HG03558 (cell line): Measurements from ENCODE around the gene HSPB6.
"Not testable (repeated sequence)": the region's sequence is repeated elsewhere in the genome, so short reads cannot be mapped to it uniquely, and the experiment has no call there.

Experiments
- ATAC-seq: cut with Tn5 transposase; IDR thresholded peaks from one replicate; pipeline ENCODE4 v1.9.1; 2021; ENCODE audit warnings: moderate number of reproducible peaks; ENCODE audit not compliant: unreplicated experiment; ENCODE audit errors: extremely low read depth

HSPB6 gene, protein sequence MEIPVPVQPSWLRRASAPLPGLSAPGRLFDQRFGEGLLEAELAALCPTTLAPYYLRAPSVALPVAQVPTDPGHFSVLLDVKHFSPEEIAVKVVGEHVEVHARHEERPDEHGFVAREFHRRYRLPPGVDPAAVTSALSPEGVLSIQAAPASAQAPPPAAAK

DNA sequence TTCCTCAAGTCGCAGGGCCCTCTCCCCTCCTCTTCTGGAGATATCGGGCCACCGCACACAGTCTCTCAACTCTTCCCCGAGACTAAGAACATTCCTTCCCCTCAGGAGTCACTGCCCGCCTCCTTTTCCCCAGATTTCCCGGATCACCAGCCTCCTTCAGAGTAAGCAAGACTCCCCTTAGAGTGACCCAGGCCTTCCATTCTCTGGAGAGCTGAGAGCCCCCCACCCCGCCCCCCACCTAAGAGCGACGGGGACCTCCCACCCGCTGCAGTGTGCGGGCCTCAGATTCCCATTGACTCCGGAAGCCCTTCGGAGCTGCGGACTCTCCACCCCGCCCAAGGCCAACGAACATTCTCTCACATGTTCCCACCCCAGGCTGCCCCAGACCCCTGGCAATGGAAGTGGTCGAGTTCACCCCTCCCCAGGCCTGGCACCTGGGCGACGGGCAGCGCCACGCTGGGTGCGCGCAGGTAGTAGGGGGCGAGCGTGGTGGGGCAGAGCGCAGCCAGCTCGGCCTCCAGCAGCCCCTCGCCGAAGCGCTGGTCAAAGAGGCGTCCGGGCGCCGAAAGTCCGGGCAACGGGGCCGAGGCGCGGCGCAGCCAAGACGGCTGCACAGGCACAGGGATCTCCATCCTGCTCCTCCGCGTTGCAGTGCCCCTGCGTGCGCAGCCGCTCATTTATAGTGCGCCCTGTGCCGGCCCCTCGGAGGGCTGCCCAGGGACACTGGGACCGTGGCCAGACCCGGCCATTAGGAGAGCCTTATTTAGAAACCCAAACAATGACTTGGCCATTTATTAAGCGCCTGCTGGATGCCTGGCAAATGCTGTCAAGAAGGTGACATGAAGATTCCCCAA lies at the start of gene HSPB6:
HSPB6 (minus strand) TSS at position 653 of the 854 bp plus-strand sequence; CDS start at position 632, 21 bp downstream.
- ATAC-seq: no peak

DNA sequence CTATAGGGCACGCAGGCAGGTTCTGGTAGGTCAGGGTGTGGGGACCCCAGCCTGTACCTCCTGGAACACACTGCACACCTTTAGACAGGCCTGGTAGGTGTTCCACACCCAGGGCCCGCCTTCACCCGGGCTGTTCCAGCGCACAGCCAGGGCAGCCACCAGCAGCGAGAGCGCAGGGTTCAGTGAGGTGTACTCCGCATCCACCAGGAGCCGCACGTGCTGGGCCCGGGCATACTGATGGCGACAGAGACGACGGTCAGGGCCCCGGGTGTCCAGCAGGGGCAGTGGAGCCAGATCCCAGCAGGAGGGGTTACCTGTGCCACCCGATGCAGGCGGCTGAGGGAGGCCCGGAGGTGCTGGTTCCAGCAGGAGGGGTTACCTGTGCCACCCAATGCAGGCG lies 49.8 kb upstream of the HSPB6 start:
- ATAC-seq: no peak

DNA sequence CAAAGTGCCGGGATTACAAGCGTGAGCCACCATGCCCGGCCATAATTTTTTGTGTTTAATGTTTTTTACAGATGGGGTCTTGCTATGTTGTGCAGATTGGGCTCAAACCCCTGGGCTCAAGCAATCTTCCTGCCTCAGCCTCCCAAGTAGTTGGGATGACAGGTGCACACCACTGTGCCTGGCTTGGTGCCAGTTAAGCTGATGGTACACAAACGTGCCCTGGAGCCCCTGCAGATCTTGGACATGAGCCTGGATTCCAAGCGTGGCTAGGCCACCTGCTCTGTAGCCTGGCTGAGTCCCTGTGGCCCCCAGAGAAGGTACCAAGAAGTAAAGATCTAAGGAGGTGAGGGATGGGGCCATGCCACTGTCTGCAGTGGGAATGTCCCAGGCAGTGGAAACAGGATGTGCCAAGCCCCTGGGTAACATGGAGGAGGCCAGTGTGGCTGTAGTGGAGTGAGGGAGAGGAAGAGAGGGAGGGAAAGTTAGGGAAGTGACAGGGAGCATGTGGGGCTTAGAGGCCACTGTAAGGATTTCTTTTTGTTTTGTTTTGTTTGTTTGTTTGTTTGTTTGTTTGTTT lies 48.8 kb upstream of the HSPB6 start:
- no peak for ATAC-seq

DNA sequence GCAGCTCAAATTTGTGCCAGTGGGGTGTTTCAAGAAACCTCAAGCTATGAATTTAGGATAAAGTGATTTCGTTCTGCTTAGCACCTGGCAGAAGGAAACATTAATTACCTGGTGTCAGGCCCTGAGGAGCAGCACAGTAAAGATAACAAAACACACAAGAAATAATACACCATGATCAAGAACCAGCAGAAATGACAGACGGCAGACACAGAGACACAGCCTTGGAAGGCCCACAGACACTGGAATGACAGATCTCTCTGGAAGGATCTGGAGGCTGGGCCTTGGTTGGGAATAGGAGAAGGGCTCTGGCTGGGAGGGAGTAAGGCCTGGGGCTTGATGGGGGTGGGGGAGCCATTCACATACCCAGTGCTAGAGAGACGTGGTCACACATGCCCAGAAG lies 45.0 kb upstream of the HSPB6 start:
- no peak for ATAC-seq

DNA sequence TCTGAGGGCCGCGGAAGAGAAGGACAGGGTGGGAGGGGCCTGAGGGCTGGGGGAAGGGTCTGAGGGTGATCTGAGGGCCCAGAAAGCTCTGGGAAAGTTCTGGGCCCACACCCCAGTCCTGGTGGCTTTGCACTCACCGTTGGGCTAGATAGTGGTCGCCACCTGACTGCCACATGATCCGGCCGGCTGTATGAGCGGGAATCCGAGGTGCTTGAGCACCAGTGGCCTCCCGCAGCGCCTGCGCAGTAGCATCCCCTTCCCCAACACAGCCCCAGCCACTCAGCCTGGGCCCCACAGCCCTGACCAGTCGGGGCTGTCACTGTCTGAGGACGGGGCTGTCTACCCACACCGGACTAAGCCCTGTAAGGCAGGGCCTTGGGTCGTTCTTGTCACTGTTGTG lies 40.8 kb upstream of the HSPB6 start:
- ATAC-seq: no peak

DNA sequence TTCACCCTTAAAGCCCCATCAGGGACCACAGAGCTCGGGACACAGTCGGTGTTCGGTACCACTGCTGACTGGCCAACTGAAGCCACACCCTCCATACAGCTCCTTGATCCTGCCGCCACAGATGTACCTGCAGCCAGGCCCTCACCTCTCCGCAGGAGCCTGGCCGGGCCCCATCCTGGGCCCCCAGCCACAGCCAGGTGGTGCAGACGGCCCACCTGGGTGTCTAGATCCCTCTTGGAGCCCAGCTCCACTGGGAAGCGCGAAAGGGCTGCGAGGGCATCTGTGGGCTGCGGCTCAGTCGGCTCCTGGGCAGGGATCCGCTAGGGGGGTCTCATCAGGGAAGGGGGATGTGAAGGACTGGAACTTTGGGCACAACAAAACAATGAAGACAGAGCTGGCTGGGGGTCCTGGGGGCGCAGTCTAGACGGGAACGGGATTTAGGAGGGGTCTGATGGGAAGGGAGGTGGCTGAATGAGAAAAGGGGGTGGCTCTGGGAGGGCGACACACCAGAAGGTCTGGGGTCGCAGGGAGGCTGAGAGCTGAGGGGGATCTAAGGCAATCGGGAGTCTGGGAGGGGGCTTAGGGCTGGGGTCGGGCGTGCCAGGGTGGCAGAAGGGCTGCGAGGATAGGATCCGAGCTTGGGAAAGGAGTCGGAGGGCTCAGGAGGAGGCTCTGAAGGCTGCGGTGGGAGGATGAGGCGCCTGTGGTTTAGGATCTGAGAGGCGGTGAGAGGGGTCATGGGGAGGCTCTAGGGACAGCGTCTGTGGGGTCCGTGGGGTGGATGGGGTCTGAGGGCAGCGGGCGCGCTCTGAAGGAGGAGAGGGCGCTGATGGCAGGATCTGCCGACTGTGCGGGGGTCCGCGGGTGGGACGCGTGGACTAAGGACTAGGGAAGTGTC lies 40.1 kb upstream of the HSPB6 start:
- ATAC-seq: no peak

DNA sequence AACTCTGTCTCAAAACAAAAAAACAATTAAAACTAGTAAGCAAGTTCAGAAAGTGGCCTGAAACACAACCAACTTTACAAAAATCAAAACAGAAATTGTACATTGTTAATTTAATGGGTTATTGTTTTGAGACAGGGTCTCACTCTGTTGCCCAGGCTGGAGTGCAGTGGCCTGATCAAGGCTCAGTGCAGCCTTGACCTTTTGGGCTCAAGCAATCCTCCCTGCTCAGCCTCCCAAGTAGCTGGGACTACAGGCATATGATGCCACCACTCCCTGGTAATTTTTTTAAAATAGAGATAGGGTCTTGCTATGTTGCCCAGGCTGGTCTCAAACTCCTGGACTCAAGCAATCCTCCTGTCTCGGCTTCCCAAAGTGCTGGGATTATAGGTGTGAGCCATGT lies 38.7 kb upstream of the HSPB6 start:
- ATAC-seq: not testable (repeated sequence)

DNA sequence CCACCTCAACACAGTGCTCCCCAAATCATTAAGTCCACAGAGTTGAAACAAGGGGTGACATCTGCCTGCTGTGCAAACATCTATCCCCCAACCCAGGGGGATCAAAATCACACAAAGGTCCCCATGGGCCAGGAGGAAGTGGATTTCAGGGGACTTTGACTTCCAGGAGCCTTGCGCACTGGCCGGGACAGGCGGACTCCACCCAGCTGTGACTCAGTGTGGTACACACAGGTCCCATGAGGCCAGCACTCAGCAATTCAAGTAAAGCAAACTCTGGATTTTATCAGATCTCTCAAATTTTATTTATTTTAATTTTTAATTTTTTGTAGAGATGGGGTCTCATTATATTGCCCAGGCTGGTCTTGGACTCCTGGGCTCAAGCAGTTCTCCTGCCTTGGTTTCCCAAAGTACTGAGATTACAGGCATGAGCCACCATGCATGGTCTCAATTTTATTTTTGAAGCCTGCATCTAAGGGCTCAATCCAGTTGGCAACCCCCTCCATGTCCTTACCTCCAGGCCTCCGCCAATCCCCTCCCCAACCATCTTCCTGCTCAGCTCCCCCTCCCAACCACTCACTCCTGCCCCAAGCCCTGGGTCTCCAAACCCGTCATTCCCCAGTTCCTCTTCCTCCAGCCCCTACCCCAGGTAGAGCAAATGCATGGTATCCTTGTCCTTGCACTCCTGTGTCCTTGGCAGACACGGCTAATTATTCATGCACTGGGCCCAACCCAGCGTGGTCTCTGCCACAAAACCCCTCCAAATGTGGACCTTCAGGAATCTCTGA lies 36.7 kb upstream of the HSPB6 start:
- ATAC-seq: no peak

DNA sequence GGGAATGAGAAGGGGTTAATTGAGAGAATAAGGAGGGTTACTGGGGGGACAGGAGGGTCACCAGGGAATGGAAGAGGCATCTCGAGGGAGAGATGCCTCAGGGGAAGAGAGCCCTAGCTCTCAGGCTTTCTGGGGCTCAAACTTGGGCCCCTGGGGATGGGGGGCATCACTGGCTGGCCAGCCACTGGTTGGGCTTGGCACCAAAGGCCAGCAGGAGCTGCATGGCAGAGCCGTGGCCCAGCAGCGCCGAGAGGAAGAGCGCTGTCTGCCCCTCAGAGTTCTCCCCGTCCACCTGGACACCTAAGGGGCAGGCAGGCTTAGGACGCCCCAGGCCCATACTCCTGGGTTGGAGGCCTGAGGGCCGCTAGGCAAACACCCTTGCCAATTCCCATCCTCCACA lies 36.1 kb upstream of the HSPB6 start:
- ATAC-seq: no peak

DNA sequence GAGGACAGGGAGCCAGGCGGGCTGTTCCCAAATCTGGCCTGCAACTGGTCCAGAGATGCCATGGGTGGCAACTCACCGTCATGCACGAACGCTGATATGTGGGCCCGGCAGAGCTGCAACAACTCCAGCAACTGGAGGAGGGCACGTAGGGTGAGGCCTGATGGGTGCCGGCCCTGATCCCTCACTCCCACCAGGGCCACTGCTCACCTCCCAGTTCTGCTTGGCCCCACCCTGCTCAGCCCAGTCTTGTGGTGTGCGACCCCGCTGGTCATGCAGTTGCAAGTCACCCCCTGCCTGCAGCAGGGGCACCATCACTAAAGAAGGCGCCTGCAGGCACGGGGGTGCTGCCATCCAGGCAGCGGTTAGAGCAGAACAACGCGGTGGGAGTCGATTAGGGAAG lies 35.5 kb upstream of the HSPB6 start:
- no peak for ATAC-seq

DNA sequence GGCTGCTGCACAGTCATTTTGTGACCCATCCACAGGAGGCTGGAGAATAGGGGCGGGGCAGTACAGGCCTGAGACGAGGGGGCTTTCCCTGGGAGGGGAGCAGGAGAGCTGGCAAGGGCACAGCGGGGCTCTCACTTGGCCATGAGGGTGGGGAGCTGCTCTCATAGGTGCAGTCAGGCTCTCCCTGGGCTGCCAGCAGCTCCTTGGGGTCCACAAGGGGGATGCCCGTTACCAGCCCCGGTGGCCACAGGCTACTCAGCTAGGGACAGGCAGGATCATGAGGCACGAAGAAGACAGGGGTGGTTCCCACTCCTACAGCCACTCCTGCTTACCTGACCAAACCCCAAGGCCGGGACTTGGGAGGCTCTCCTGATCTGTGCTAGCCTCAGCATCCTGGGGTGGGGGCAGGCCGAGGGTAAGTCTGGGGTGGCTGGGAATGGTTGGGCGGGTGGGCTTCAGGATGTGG lies 35.0 kb upstream of the HSPB6 start:
- ATAC-seq: no peak

DNA sequence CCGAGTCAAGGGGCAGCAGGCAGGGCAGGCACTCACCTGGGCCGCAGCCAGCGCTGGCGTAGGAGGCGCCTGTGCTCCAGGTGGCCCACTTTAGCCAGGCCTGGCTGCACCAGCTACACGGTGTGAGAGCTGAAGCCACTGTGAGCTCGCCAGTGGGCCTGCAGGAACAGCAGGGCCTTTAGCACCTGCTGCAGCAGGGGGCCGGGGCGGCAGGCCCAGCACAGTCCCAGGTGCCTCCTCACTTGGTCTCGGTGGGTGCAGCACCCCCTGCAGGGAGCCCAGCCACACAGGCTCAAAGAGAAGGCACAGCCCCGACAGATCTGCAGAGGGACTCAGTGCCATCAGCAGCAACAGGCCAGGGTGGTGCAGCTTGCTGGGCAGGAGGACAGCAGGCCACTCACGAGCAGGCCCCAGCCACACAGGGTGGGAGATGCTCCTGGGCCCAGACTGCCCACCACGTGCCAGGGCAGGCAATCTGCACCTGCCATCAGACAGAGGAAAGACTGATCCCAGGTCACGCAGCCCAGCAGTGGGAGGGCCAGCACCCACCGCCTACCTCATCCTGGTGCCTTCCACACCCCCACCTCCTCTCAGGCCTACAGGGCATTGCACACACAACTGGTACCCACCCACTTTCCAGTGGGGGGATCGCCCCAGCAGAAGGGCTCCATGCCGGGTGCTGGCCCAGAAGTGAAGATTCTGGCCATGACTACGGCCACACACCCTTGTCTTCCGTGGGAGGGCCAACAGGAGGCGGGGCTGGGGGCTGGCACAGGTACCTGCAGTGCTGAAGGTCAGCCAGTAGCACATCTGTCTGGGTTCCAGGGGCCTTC lies 34.4 kb upstream of the HSPB6 start:
- no peak for ATAC-seq

DNA sequence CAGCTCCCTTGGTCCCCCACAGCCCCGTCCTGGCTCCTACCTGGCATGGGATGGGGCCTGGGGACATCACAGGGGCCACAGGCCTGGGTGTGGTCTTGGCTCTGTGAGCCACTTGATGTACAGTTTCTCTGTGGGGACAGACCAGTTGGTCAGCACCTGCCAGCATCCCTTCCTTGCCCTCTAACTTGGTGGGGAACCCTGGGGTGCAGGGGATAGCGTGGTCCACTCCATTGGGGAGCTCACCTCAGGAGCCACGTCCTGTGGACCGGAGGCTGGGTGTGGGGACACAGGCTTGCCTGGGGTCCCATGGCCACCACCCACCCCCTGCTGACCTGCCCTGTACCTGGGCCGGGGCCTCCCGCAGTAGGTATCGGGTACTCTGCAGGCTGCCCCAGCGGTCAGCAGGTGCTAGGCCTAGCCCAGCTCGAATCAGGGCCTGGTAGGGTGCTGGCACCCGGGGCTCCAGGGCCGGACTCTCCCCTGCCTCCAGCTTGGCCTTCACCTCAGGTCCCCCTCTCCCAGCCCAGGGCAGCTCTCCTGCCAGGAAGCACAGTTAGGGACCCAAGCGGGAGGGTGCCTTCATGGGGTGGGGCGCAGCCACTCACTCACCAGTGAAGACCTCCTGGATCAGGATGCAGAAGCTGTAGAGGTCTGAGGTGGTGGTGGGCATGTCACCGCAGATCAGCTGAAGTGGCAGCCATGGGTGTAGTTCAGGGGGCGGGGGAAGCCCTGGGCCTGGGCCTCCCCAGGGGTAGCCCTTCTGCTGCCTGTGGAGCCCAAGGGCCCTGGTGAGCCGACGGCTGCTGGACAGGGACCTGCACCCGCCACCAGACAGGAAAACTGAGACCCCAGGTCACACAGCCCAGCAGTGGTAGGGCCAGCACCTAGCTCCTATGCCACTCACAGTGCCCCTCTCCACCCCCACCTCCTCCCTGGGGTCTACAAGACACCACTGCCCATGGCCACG lies 33.4 kb upstream of the HSPB6 start:
- ATAC-seq: no peak

DNA sequence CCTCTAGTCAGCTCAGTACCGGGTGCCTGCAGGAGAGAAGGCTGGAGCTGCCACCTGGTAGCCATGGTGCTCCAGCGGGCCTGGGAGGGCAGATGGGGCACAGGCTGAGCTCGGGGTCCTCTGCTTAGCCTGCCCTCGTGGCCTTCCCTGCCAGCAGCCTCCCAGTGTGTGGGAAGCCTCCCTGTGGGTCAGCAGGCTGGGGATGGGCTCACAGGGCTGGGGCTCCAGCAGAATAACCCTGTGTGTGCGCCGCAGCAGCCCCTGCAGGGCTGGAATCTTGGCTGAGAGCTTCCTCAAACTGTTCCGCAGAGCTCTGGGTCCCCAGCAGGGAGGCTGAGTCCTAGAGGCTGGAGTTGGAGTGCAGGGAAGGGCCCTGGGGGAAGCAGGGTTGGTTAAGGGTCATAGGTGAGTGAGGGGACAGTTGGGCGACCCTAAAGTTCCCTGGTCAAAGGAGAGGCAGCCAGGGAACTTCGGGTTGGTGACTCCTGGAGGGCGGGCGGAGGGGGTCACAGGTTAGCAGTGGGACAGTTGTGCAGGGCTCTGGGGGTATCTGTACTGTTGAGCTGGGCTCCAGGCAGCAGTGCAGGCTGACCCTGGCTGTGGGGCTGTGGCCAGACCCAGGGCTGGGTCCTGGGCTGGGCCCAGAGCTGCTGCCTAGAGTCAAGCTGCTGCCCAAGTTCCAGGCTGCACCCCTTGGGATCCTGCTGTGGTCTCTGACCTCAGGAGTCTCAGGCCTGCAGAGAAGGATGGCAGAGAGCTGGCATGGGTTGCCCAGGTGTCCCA lies 32.6 kb upstream of the HSPB6 start:
- ATAC-seq: no peak

DNA sequence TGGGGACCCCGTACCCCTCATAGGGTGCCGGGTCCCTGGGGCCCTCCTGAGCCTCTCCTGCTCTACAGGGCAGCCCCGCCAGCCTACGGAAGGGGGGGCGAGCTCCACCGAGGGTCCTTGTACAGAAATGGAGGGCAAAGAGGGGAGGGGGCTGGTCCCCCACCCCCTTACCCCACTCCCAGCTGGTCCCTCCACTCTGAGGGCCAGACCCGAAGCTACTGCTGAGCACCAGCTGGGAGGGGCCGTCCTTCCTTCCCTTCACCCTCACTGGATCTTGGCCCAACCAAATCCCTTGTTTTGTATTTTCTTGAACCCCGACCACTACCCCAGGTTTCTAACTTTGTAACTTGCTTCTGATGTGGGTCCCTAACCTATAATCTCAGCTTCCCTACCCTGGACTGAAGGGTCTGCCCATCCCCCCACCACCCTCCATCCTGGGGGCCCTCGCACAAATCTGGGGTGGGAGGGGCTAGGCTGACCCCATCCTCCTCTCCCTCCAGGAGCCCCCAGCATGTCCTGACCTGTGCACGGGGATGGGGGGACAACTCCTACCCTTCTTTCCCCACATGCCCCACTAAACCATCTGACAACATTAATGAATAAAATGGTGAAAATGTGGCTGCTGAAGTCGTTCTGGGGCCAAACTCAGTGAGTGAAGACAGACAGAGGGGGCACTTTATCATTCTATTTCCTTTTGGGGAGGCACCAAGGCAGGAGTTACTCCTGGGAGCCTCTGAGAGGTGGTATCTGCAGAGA lies 31.6 kb upstream of the HSPB6 start:
- no peak for ATAC-seq

DNA sequence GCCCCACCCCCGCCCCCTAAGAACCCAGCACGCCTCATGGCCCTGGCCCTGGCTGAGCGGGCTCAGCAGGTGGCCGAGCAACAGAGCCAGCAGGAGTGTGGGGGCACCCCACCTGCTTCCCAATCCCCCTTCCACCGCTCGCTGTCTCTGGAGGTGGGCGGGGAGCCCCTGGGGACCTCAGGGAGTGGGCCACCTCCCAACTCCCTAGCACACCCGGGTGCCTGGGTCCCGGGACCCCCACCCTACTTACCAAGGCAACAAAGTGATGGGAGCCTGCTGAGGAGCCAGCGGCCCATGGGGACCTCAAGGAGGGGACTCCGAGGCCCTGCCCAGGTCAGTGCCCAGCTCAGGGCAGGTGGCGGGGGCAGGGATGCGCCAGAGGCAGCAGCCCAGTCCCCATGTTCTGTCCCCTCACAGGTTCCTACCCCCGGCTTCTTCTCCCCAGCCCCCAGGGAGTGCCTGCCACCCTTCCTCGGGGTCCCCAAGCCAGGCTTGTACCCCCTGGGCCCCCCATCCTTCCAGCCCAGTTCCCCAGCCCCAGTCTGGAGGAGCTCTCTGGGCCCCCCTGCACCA lies 30.5 kb upstream of the HSPB6 start:
- ATAC-seq: no peak
